ENCODE results near the gene RBBP4.

RBBP4 gene

DNA sequence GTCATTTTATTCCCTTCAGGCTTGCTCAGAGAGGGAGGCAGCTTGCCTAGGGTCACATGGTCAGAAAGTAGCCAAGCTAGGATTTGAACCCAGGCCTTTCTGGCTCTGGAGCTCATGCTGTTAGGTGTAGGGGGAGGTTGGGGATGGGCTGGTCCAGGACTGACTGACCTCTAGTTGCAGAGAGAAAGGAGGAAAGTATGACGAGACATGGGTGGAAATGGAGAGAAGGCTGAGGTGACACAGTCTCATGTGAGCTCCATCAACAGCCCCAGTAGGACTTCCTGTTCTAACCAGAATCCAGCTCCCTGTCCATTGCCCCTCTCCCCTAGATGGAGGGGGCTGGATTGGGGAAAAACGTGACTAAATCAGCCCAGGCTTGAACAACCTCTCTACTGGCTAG, 67.0 kb downstream of the RBBP4 start:
- CTCF ChIA-PET = interaction anchor here (1.2 to 11.3 kb wide), 4 partner anchors 10 to 68 kb away, joined by 3 to 210 read pairs (median 49); no protein-coding TSS in a partner anchor
- POLR2A ChIA-PET = no interaction called here
- no peaks in the 10 kb centered on the region for H3K36me3 ChIP-seq (ENCODE audit: control insufficient read depth in 4 of 4, insufficient read depth in 4 of 4, low read length in 3 of 4)
- peaks cover 4 to 23% (median 17%) of the 10 kb centered on the region in 4 experiments for H3K4me1 ChIP-seq (ENCODE audit: control extremely low read depth in 1 of 4, control insufficient read depth in 4 of 4, insufficient read depth in 4 of 4, low read length in 3 of 4)
- H3K27me3 ChIP-seq (replicated peaks in 2 of 5; ENCODE audit: control insufficient read depth in 4 of 5, insufficient read depth in 5 of 5, low read length in 4 of 5) = no peaks in the 10 kb centered on the region
- DNase-seq = no peak
- no peak overlapping the region for H3K27ac ChIP-seq (ENCODE audit: insufficient read depth in 1 of 2, low read depth in 1 of 2, low read length in 2 of 2, poor library complexity in 1 of 2, severe bottlenecking in 2 of 2)
- WGBS (ENCODE audit: insufficient coverage) = no CpG with 5 or more reads among the region's 2 CpGs
- no peak overlapping the region for H3K4me3 ChIP-seq (ENCODE audit: control insufficient read depth in 1 of 7, extremely low read depth in 1 of 7, insufficient read depth in 4 of 7, low read depth in 2 of 7, low read length in 6 of 7)
- H3K9me3 ChIP-seq (ENCODE audit: control extremely low read depth in 1 of 5, control insufficient read depth in 4 of 5, insufficient read depth in 2 of 5, low read depth in 1 of 5, low read length in 4 of 5) = no peaks in the 10 kb centered on the region

DNA sequence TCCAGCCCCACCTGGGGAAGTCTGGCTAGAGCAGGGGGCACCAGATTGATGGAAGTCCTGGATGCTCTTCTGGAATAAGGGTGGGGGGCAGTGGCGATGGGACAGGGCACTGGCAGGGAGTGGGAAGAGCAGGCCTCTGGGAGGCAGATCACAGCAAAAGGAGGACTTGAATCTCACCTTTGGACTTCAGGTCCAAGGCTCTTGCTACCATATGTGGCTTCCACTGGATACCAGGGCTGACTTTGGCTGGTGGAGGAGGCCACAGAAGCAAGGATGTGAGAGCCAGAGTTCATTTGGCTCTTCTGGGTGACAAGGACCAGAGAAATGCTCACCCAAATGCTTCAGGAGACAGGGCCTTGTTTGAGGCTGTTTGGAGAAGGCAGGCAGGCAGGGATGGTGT, 67.5 kb downstream of the RBBP4 start:
- no peak overlapping the region for H3K27ac ChIP-seq (ENCODE audit: insufficient read depth in 1 of 2, low read depth in 1 of 2, low read length in 2 of 2, poor library complexity in 1 of 2, severe bottlenecking in 2 of 2)
- POLR2A ChIA-PET = no interaction called here
- CTCF ChIA-PET = interaction anchor here (1.2 to 11.3 kb wide), 3 partner anchors 12 to 68 kb away, joined by 3 to 210 read pairs (median 91); no protein-coding TSS in a partner anchor
- no peaks in the 10 kb centered on the region for H3K36me3 ChIP-seq (ENCODE audit: control insufficient read depth in 4 of 4, insufficient read depth in 4 of 4, low read length in 3 of 4)
- no peaks in the 10 kb centered on the region for H3K27me3 ChIP-seq (replicated peaks in 2 of 5; ENCODE audit: control insufficient read depth in 4 of 5, insufficient read depth in 5 of 5, low read length in 4 of 5)
- 100% methylated on average over 1 of the region's 1 CpG for WGBS (ENCODE audit: insufficient coverage)
- peaks cover 4 to 23% (median 17%) of the 10 kb centered on the region in 4 experiments for H3K4me1 ChIP-seq (ENCODE audit: control extremely low read depth in 1 of 4, control insufficient read depth in 4 of 4, insufficient read depth in 4 of 4, low read length in 3 of 4)
- no peaks in the 10 kb centered on the region for H3K9me3 ChIP-seq (ENCODE audit: control extremely low read depth in 1 of 5, control insufficient read depth in 4 of 5, insufficient read depth in 2 of 5, low read depth in 1 of 5, low read length in 4 of 5)
- H3K4me3 ChIP-seq (ENCODE audit: control insufficient read depth in 1 of 7, extremely low read depth in 1 of 7, insufficient read depth in 4 of 7, low read depth in 2 of 7, low read length in 6 of 7) = no peak overlapping the region
- DNase-seq = no peak

DNA sequence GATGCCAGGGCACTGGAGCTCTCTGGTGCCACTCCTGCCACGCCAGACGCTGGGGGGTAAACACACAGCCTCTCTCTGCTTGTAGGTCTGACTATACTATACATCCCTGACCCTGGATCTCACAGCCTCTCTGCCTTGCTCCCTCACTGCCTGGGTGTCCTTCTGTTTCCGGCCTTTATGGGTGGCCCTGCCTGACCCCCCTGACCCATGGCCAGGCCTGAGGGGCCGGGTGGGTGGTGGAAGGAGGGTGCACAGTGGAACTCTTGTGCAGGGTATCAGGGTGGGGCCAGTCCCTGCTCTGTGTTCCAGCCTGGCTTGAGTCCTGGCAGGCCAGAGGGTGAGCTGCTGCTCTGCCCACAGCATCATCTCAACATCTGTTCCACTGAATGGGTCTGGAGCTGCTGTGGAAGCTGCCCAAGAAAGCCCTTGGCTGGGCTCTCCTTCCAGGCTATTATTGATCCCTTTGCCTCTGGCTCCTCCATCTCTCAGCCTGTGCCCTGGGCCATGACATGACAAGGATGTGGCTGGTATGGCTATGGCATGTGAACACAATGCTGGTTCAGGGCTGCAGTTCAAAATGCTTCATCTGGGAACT, 68.8 kb downstream of the RBBP4 start:
- CTCF ChIA-PET = interaction anchor here (10.0 to 11.3 kb wide), 2 partner anchors 11 to 52 kb away, joined by 91 to 210 read pairs; no protein-coding TSS in a partner anchor
- POLR2A ChIA-PET = no interaction called here
- Histone ChIP-seq H3K4me3 (ENCODE audit: control insufficient read depth in 1 of 7, extremely low read depth in 1 of 7, insufficient read depth in 4 of 7, low read depth in 2 of 7, low read length in 6 of 7) (no peak overlapping the region), H3K27me3 (replicated peaks in 2 of 5; ENCODE audit: control insufficient read depth in 4 of 5, insufficient read depth in 5 of 5, low read length in 4 of 5) (no peaks in the 10 kb centered on the region), H3K36me3 (ENCODE audit: control insufficient read depth in 4 of 4, insufficient read depth in 4 of 4, low read length in 3 of 4) (no peaks in the 10 kb centered on the region), H3K27ac (ENCODE audit: insufficient read depth in 1 of 2, low read depth in 1 of 2, low read length in 2 of 2, poor library complexity in 1 of 2, severe bottlenecking in 2 of 2) (no peak overlapping the region), H3K9me3 (ENCODE audit: control extremely low read depth in 1 of 5, control insufficient read depth in 4 of 5, insufficient read depth in 2 of 5, low read depth in 1 of 5, low read length in 4 of 5) (no peaks in the 10 kb centered on the region), H3K4me1 (ENCODE audit: control extremely low read depth in 1 of 4, control insufficient read depth in 4 of 4, insufficient read depth in 4 of 4, low read length in 3 of 4) (peaks cover 4 to 28% (median 22%) of the 10 kb centered on the region in 4 experiments)
- DNase-seq = no peak
- 94% methylated on average over 4 of the region's 4 CpGs for WGBS (ENCODE audit: insufficient coverage)

DNA sequence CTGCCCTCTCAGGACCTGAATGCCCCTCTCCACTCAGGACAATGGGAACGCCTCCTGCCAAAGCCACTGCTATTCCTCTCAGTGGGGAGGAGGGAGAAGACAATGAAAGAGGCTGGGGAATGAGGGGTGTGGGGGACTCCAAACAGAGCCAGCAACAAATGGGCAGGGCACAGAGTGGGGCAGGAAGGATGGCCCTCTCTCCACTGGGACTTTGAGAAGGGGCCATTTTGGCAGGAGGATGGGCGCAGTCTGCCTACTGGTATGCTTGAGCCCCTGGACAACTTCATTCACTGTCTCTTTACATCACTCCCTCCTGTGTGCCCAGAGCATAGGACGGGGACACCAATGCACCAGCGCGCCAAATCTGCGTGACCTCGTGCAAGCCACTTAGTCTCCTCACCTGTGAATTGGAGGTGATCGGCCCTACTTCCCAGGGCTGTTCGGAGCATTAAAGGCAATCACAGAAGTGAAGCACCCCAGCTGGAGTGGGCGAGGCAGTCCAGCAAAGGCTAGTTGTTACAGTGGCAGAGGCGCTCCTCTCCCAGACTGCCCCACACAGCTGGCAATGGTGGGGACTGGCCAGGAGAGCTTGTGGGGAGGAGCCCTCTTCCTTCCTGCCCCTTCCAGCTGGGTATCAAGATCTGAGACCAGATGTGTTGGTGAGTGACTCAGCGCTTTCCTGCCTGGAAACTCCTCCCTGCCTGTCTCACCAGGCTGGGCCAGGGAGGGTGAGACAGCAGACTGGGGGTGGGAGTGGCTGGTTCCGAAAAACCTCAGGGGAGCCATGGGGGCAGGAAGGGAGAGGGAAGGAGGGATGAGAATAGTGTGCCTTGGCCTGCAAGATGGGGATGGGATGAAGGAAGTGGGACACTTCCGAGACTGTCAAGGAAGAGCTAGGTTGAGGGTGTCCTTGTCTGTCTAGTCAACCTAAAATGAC, 73.9 kb downstream of the RBBP4 start:
- peak overlapping the region in 6 of 7 experiments; percentile 5 to 70 (median 44) for H3K4me3 ChIP-seq (ENCODE audit: control insufficient read depth in 1 of 7, extremely low read depth in 1 of 7, insufficient read depth in 4 of 7, low read depth in 2 of 7, low read length in 6 of 7)
- POLR2A ChIA-PET = interaction anchor here (0.5 to 0.9 kb wide), 3 partner anchors 14 to 24 kb away, joined by 3 to 4 read pairs (median 3); no protein-coding TSS in a partner anchor

DNA sequence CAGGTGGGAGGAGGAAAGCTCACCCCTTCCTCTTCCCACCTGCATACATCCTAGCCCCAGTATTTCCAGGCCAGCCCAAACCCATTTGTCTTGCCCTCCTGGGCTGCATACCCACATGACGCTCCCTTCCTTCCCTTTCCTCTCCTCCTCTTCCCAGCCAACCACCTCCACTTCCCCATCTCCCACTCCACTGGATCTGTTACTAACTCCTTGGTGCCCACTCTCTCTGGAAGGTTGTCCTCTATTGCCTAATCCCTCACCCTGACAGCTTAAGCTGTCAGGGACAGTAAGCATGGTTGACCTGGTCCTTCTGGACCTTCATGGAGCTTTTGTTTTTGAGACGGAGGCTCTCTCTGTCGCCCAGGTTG, 74.6 kb downstream of the RBBP4 start:
- Histone ChIP-seq H3K4me3 (ENCODE audit: control insufficient read depth in 1 of 7, extremely low read depth in 1 of 7, insufficient read depth in 4 of 7, low read depth in 2 of 7, low read length in 6 of 7) (peak overlapping the region in 4 of 7 experiments; percentile 39 to 70 (median 52)), H3K36me3 (ENCODE audit: control insufficient read depth in 4 of 4, insufficient read depth in 4 of 4, low read length in 3 of 4) (no peaks in the 10 kb centered on the region), H3K9me3 (ENCODE audit: control extremely low read depth in 1 of 5, control insufficient read depth in 4 of 5, insufficient read depth in 2 of 5, low read depth in 1 of 5, low read length in 4 of 5) (no peaks in the 10 kb centered on the region), H3K27ac (ENCODE audit: insufficient read depth in 1 of 2, low read depth in 1 of 2, low read length in 2 of 2, poor library complexity in 1 of 2, severe bottlenecking in 2 of 2) (peak overlapping the region in 1 of 2 experiments; percentile 25), H3K4me1 (ENCODE audit: control extremely low read depth in 1 of 4, control insufficient read depth in 4 of 4, insufficient read depth in 4 of 4, low read length in 3 of 4) (peaks cover 5 to 27% (median 15%) of the 10 kb centered on the region in 4 experiments), H3K27me3 (replicated peaks in 2 of 5; ENCODE audit: control insufficient read depth in 4 of 5, insufficient read depth in 5 of 5, low read length in 4 of 5) (no peaks in the 10 kb centered on the region)
- ChIA-PET POLR2A (interaction anchor here (0.5 to 0.9 kb wide), 2 partner anchors 14 to 24 kb away, joined by 3 read pairs; no protein-coding TSS in a partner anchor), CTCF (interaction anchor here (0.6 to 1.9 kb wide), 9 partner anchors 9 to 49 kb away, joined by 3 to 9 read pairs (median 4); a partner anchor contains a TSS)
- WGBS (ENCODE audit: insufficient coverage) = 65% methylated on average over 3 of the region's 3 CpGs
- DNase-seq = no peak

More for the DNA sequence above, 73.9 kb downstream of the RBBP4 start:
- no peaks in the 10 kb centered on the region for H3K9me3 ChIP-seq (ENCODE audit: control extremely low read depth in 1 of 5, control insufficient read depth in 4 of 5, insufficient read depth in 2 of 5, low read depth in 1 of 5, low read length in 4 of 5)
- H3K36me3 ChIP-seq (ENCODE audit: control insufficient read depth in 4 of 4, insufficient read depth in 4 of 4, low read length in 3 of 4) = no peaks in the 10 kb centered on the region
- H3K4me1 ChIP-seq (ENCODE audit: control extremely low read depth in 1 of 4, control insufficient read depth in 4 of 4, insufficient read depth in 4 of 4, low read length in 3 of 4) = peaks cover 5 to 23% (median 15%) of the 10 kb centered on the region in 4 experiments
- CTCF ChIA-PET = interaction anchor here (0.9 to 4.6 kb wide), 9 partner anchors 9 to 49 kb away, joined by 3 to 32 read pairs (median 4); a partner anchor contains a TSS
- 24% methylated on average over 11 of the region's 14 CpGs for WGBS (ENCODE audit: insufficient coverage)
- H3K27me3 ChIP-seq (replicated peaks in 2 of 5; ENCODE audit: control insufficient read depth in 4 of 5, insufficient read depth in 5 of 5, low read length in 4 of 5) = no peaks in the 10 kb centered on the region
- DNase-seq = peak; percentile 90 to 98 (median 97)
- peak overlapping the region in 1 of 2 experiments; percentile 25 for H3K27ac ChIP-seq (ENCODE audit: insufficient read depth in 1 of 2, low read depth in 1 of 2, low read length in 2 of 2, poor library complexity in 1 of 2, severe bottlenecking in 2 of 2)

DNA sequence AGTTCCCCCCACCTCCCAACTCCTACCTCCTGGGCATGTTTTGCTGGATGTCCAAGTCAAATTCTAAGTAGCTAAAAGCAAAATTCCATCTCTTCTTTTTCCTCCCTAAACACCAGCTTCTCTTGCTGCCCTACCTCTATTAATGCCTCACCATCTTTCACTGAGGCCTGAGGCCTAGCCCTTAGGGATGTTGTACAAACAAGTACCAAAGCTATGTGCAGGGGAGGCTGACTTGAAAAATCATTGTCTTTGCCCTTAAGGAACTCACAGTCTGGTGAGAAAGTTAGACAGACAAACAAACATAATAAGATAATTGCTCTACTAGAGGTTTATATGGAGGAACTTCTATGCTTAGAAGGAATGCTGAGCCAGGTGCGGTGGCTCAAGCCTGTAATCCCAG, 76.9 kb downstream of the RBBP4 start:
- POLR2A ChIA-PET = no interaction called here
- peaks cover 5 to 30% (median 18%) of the 10 kb centered on the region in 4 experiments for H3K4me1 ChIP-seq (ENCODE audit: control extremely low read depth in 1 of 4, control insufficient read depth in 4 of 4, insufficient read depth in 4 of 4, low read length in 3 of 4)
- DNase-seq = no peak
- H3K9me3 ChIP-seq (ENCODE audit: control extremely low read depth in 1 of 5, control insufficient read depth in 4 of 5, insufficient read depth in 2 of 5, low read depth in 1 of 5, low read length in 4 of 5) = no peaks in the 10 kb centered on the region
- CTCF ChIA-PET = interaction anchor here (0.9 to 8.2 kb wide), 6 partner anchors 11 to 55 kb away, joined by 3 to 91 read pairs (median 8); no protein-coding TSS in a partner anchor
- H3K27ac ChIP-seq (ENCODE audit: insufficient read depth in 1 of 2, low read depth in 1 of 2, low read length in 2 of 2, poor library complexity in 1 of 2, severe bottlenecking in 2 of 2) = no peak overlapping the region
- WGBS (ENCODE audit: insufficient coverage) = no CpG with 5 or more reads among the region's 1 CpG
- H3K4me3 ChIP-seq (ENCODE audit: control insufficient read depth in 1 of 7, extremely low read depth in 1 of 7, insufficient read depth in 4 of 7, low read depth in 2 of 7, low read length in 6 of 7) = no peak overlapping the region
- no peaks in the 10 kb centered on the region for H3K27me3 ChIP-seq (replicated peaks in 2 of 5; ENCODE audit: control insufficient read depth in 4 of 5, insufficient read depth in 5 of 5, low read length in 4 of 5)
- H3K36me3 ChIP-seq (ENCODE audit: control insufficient read depth in 4 of 4, insufficient read depth in 4 of 4, low read length in 3 of 4) = no peaks in the 10 kb centered on the region

All from common myeloid progenitor, CD34-positive (primary cell).